Stimulated activated CD4-positive, alpha-beta T cell treated with anti-CD3 and anti-CD28 coated beads, Interleukin-1b, Interleukin-23, amount 100 ng/mL, for 48 hours (primary cell): Measurements from ENCODE around the gene NPTX2.

Experiments used
- DNase-seq: peaks from one replicate; pipeline ENCODE4 v3.0.0-alpha.2; 2020

NPTX2 gene

DNA sequence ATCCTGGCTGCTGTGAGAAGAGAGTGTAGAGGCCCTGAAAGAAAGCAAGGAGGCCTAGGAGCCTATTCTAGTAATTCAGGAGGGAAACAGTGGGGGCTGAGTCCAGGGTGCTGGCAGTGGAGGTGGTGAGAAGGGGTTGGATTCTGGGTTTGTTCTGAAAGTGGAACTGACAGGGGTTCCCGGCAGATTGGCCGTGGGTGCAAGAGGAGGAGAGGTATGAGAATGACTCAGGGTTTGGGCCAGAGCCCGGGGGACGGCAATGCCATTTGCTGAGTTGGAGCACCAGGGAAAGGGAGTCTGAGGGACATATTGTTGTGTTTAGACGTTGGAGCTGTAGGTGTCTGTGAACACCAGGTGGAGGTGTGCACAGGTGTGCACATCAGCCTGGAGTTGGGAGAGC lies 38.5 kb downstream of the NPTX2 start:
- DNase-seq, result no peak

DNA sequence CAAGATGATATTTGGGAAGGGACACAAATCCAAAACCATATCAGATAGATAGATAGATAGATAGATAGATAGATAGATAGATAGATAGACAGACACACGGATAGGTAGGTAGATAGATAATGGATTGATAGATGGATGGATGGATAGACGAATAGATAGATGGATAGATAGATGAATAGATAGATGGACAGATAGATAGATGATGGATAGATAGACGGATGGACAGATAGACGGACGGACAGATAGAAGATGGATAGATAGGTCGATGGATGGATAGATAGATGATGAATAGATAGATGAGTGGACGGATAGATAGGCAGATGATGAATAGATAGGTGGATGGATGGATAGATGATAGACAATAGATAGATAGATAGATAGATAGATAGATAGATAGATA lies 39.8 kb downstream of the NPTX2 start:
- DNase-seq, result no peak

DNA sequence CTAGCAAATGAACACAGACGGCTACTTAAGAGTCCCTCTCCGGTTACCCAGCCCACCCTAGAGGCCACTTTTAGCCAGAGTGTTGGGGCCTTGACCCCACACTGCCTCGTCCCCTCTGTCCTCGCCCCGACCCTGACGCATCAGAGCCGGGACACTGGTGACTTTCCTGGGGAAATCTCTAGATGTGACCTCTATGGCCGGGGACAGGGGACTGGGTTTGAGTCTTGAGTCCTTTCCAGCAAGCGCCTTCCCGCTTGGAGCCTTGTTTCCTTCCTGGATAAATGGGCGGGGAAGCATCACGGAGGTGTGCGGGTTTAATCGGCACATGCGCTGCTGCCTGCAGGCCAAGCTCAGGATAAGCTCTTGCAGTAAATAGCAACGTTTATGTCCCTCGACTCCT lies 40.7 kb downstream of the NPTX2 start:
- no peak for DNase-seq

DNA sequence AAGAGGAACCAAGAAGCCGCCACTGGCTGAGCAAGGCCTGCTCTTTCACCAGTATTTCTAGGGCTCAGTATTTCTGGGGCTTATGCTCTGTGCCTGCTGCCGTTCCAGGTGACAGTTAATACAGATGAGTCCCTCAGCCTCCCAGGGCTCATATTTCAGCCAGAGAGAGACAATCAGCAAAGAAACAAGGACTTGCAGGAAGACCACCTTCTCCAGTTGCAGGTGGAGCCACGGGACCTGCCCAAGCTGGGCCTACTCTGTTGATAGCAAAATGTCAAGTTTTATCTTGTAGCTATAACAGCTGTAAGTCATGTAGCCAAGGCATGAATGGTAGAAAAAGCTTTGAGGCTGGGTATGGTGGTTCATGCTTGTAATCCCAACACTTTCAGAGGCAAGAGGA lies 42.7 kb downstream of the NPTX2 start:
- no peak for DNase-seq

DNA sequence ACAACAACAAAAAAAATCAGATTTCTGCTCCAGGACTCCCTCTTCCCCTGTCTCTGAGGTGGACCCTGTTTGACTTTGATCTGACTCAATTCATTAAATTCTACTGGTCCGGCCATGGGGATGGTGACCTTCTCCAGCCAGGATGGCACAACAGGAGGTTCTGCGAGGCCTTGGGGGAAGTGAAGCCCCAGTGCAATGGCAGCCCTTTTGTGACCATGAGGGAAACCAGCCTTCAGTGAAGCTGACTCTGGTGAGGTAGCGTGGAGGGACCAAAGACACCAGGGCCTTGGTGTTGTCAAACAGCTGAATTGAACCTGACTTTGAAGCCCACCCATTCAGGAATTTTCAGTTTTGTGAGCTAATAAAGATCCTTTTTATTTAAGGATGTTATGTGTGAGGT lies 44.5 kb downstream of the NPTX2 start:
- DNase-seq, result no peak

DNA sequence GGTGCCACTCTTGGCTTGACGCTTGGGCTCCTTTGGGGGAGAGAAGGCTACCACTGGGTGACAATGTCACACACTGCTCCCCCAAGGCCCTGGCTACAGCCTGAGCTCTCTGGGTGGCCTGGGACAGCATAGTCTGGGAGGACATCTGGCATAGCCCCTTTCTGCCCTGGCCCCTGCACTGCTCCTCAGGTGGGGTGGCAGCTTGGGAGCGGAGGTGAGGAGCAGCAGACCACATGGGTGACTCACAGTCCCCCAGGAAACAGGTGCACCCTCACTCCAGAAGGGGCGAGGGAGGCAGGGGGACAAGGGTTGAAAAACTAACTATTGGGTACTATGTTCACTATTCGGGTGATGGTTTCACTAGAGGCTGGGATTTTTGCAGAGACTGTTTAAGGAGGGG lies 45.2 kb downstream of the NPTX2 start:
- DNase-seq, result no peak

DNA sequence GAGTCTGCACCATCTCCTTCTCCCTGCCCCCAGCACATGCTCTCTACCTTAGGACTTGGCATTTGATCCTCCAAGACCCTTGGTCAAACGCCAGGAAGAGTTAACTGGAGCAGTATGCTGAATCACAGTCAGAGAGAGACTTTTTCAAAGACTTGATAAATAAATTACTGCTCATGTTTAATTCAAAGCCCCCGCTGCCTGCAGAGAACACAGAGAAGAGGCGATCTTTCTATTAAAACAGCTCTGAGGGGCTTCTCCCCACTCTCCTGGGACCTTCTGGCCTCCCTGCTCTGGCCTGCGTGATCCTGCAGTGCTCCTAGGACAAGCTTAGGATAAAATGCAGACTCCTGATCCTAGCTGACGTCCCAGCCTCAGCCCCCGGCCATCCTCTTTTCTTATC lies 47.8 kb downstream of the NPTX2 start:
- DNase-seq, result no peak

DNA sequence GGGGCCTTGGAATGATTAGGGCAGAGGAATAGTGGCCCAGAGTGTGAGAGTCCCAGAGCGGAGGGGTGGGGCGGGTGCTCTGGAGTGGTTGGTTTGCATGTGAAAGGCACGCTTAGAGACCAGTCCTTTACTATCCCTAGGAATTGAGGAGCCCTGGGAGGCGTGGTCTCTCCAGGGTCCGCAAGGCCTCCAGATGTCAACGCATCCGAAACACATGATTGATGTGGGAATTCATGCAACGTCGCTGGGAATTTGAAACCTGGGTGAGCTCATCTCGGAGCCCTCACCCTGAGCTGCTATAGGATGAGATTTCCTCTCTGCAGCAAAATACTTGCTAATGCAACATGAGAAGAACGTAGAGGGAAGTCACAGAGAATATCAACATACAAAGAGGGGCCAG lies 51.2 kb downstream of the NPTX2 start:
- DNase-seq, result no peak

DNA sequence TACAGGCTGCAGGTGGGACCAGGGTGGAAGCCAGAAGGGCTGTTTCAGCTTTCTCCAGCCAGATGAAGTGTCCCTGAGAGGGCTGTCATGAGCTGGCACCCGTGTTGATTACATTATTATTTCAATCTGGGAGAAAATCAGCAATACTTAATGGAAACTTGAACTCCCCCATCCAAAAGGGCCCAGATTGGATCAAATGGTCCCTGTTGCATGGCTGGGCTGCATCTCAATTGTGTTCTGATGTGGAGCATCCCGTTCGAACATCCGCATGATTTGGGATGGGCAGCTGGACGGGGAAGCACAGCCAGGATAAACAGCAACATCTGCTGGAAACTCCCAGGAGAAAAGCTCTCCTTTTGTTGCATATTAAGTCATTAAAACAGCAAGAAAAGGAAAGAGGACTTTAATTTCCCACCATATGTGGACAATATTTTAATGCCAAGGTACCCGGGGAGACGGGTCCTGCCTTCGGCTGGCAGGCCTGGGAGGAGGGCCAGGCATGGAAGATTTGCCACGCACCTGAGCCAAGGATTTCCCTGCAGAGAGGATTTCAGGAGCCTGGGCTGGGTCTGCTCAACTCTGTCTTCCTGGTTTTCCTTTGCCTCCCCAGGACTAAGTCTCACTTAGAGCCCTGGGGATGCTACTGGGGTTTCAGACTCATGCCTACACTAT lies 52.4 kb downstream of the NPTX2 start:
- no peak for DNase-seq

DNA sequence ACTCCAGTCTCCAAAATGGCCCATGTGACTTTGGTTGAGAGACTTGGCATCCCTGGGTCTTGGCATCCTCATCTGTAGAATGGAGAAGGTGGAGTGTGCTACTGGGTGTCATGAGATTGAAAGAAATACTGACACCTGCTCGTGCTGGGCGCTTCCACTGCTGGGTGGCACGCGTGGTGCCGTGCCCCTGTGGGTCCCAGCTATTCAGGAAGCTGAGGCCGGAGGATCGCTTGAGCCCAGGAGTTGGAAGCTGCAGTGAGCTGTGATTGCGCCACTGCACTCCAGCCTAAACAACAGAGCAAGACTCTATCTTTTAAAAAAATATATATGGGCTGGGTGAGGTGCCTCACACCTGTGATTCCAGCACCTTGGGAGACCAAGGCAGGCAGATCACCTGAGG lies 53.1 kb downstream of the NPTX2 start:
- DNase-seq, result no peak

DNA sequence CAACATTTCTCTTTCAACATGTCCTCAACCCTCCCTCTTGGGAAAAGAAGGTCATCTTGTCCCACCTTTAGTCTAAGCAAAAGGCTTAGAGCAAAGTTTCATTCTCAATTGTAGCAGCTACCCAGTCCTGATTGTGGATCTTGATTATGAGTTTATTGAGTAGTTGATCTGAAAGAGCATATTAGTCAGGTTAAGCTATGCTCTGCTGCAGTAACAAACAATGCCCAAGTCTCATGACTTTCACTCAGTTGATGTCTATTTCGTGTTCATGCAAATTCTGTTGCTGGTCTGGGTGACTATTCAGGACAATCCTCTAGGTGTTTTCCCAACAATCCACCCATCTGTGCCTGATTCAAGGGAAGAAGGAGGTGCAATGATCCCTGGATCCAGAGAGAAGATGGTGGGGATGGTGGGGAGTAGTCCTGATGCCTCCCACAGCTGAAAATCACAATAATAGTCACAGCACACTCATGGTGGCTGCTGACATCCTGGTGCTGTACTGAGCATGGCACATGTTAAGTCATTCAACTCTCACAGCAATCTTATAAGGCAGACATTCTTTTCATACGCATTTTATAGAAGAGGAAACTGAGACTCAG lies 54.7 kb downstream of the NPTX2 start:
- no peak for DNase-seq

DNA sequence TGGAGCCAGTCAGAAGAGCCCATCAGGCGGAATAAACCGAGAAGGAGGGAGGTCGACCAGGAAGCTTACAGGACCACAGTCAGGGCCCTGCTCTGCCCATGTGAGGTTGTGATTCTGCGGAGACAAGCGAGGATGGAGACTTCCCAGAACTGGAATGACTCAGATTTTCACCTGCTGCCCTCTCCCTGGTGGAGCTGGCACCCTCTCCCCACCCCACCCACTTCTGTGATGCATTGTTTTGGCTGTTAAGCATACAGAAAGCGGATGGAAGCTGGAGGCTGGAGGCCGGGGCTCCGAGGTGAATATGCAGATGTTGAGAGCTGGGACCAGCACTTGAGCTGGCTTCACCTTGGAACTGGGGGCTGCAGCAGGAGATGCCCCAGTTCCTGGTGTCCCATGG lies 57.4 kb downstream of the NPTX2 start:
- no peak for DNase-seq

DNA sequence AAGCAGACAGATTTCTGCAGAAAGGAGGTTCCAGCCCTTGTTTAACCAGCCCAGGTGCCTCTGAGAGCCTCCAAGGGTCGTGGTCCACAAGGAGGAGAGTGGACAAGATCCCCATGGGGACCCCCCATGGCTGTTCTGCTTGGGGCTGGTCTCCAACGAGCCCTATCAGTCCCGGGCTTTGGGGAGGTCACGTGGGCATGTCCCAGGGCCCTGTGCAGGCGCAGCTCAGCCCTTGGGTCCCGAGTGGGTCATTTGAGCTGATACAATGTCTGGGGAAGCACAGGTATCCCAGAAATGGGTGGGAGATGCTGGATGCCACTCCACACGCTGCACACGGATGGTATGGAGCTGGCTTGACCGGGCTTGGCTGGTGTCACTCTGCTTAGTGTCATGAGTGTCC lies 57.8 kb downstream of the NPTX2 start:
- DNase-seq, result no peak

DNA sequence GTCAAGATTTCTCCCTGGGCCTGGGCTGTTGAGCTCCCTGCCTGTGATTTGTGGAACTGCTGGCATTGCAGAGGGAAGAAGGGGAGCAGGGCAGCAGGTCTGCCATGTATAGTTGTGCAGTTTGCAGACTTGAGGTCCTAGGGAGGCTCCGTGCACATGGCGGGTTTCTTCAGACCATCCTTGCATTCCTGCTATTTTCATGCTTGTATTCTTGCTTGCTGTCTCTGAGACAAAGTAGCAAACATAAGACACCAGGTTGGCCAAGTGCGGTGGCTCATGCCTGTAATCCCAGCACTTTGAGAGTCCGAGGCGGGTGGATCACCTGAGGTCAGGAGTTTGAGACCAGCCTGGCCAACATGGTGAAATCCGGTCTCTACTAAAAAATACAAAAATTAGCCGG lies 61.1 kb downstream of the NPTX2 start:
- no peak for DNase-seq
